NCI-H510A treated with DMSO at 0.1 percent for 48 hours (cell line): Measurements from ENCODE around the gene B3GLCT.
A peak's percentile ranks its signal among the peaks of the same experiment; 100 is the strongest.

Experiments
- DNase-seq: peaks from one replicate; lab custom pipeline; 2025; lab: John Stamatoyannopoulos, UW

Gene B3GLCT

DNA sequence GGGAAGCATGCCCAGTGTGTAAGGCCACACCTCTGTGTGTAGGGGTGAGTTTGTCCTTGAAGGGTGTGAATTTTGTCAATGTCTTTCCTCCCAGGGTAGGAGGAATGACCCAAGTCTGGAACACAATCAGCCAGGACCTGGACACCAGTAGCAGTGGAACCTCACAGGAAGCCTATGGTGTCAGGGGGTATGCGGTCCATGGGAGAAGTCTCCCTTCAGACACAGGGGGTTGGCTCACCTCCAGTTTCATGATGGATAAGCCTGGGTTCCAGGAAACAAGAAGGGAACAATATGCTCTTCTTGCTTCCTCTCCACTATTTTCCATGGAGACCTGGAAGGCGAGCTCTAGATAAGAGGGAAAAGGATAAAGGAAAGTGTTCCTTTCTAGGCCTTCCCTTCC lies 23.9 kb downstream of the B3GLCT start:
- DNase-seq, result no peak

DNA sequence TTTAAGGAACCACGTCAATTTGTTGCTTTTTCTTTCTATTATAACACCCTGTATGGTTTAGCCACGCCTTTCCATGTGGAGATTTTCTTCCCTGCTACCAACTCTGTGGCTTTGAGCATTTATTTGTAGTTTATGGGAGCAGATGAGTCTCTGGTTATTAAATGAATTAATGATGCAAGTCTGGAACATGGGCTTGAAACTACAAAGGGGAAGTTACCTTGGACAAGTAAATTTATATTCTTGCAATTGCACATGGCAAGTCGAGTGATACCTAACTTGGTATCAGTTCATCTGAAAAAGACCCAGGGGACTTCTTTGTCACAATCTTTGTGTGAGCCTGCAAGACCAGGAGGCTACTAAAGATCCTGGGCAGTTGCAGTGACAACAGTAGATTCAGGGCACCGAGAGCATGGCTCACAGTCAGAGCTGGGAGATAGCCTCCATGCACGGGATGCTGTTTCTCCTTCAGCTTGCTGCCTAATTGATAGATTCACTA lies 24.4 kb downstream of the B3GLCT start:
- no peak for DNase-seq

DNA sequence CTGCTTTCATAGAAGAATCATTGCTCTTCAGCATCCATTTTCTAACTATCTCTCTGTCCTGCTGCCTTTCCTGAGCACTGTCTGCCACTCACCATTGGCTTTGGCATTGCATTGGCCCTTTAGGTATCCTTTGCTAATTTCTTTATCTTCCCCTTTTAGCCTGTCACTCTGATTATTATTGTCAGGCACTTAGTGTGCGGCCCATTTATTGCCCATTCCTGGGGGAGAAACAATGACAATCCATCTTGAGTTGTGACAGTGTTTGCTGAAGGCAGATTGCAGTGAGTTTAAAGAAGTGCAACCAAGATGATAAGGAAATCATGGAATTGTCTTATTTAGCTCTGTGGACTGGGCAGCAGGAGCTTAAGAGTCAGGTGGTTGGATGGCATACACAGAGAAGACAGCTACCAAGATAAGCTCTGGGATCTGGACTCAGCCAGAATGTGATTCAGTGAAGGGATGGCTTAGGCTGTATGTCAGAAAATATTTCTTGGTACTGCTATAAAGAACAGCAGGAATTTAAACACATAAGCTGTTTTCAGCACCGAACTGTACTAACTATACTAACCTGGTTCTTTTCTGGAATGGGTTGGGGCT lies 25.3 kb downstream of the B3GLCT start:
- no peak for DNase-seq

DNA sequence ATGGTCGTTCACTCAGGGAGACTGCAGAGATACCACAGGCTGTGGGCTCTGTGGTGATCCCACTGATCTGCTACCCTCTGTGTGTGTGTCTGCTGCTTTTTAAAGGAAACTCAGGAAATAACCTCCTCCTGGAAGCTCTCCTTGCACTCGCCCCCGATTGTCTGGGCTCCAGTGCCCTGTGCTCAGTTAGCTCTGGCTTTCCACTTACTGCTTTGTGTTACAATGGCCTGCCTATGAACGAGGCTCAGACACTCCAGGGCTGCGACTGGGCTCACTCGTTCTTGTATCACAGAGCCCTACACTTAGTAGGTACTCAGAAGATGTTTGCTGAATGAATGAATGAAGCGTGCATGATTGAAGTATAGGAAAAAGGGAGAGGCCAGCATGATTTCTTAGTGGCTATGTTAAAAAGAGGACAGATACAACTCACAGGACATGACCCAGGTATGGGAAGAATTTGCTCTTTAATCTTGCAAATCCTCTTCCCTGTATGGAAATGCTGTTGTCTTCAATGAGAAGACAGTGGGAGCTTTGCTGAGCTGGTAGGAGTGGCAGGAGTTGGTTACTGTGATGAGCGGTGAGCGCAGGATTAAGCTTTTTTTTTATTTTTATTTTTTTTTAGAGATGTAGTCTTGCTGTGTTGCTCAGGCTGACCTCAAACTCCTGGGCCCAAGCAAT lies 26.4 kb downstream of the B3GLCT start:
- no peak for DNase-seq

DNA sequence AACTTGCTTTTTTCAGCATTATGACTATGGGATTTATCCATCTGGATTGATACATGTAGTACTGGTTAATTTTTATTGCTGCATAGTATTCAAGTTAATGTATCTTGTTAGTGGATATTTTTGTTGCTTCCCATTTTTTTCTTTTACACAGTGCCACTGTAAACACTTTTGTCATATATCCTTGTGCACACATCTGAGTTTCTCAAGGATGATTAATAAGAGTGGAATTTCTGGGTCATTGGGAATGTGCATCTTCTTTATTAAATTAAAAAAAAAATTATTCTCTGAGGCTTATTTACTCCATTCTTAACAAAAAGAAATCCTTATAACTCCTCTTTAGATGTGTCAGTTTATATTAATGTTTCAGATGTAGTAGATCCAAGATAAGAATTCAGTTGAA lies 27.3 kb downstream of the B3GLCT start:
- no peak for DNase-seq

DNA sequence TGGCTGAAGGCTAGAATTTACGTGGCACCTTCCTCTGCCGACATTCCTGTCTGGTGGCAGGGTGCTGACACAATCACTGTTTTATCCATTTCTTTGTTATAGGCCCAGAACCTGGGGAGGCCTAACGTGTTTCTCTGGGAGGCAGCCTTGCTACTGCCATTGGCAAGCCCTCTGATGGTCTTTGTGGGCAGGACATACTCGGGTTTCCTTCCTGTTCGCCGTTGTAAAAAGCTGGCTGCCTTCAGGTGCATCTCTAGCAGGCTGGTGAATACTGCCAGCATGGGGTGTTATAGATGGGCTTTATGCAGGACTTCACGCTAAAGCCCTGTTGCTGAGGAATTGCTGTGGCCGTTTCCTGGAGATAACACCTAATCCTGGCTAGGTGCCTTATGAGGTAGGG lies 28.1 kb downstream of the B3GLCT start:
- DNase-seq, result no peak

DNA sequence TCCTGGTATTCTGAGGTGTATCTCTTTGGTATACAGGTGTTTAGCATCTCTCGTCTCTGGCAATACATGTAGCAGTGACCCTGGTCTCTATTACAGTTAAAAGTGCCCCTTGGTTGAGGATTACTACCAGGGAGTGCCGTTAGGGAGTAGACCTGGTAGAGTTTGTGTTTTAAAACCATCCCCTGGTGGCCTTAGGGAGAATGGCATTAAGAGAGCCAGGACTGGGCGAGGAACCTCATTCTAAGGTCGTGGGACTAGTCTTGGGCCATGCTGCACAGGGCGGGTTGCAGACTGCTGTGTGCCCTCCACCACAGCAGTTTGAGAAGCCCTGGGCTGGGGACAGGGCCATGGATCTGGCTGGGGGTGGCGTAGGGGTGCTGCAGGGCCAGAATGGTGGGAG lies 35.0 kb downstream of the B3GLCT start:
- no peak for DNase-seq

DNA sequence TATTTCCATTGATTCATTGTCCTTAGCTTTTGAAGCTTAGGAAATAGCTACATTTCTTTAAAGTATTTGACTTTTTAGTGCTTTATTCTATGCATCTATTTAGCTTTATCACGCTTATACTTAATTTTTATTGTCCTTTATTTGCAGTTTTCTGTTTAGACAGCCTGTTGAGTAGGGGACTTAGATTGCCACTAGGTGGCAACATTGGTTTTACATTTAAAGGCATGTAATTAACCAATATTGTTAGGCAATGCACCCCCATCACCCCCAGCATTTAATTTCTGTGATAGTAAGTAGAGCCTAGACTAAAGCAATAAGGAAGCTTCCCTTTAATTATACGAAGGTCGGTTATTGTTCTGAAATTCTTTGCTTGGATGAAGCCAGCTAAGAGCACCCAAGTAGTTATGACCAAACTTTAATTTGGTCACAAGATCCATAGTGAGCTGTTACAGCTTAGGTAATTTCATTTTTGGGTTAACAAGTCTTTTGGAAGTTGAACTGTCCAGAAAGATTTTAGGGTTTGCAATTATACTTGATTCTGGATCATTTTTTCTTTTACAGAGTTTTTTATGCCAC lies 36.5 kb downstream of the B3GLCT start:
- peak; percentile 30 for DNase-seq

DNA sequence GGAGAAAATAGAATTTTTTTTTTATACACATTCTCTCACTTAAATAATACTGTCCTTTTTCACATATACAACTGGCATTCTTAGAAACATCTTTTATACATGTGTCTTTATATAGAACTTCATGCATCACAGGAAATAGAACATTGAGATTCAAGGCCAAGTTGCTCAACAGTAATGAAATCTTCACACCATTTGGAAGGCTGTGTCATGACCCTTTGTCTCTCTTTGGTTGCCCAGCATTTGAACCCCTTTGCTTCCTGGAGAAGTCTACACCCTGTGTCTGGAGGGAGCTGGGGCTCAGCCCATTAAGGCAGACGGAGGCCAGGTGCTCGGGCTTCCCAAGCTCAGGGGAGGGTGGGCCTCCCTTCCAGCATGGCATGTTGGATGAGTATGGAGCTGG lies 41.1 kb downstream of the B3GLCT start:
- DNase-seq, result no peak

DNA sequence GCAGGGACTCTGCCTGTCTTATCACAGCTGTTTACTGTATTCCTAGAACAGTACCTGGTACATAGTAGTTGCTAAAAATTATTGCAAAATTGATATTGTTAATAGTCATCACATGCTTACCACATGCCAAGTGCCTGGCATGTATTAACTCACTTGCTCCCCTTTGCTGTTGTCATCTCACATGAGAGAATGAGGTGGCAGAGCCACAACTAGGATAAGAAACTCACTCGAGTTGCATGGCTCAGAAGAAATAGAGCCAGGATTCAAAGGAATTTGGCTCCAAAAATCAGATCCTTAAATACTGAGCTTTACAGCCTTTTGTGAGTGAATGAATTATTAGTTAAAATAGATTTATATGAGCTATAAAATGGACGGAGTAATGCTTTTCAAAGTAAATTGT lies 42.6 kb downstream of the B3GLCT start:
- DNase-seq, result no peak

DNA sequence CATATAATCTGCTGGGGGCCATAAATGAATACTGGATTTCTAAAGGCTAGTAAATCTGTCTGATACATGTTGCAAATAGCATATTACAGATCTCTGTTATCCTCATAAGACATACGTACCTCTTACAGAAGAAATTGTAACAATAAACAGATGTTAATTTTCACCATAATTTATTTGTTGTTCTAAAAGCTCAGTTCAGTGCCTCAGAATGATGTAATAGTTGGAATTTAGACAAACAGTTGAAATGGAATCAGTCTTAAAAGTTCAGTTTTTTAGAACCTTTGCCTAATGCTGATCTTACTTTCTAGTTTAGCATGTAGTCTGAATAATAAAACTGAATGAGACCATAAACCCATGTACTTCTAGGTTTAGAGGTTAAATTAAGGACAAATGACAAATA lies 43.1 kb downstream of the B3GLCT start:
- DNase-seq, result no peak

DNA sequence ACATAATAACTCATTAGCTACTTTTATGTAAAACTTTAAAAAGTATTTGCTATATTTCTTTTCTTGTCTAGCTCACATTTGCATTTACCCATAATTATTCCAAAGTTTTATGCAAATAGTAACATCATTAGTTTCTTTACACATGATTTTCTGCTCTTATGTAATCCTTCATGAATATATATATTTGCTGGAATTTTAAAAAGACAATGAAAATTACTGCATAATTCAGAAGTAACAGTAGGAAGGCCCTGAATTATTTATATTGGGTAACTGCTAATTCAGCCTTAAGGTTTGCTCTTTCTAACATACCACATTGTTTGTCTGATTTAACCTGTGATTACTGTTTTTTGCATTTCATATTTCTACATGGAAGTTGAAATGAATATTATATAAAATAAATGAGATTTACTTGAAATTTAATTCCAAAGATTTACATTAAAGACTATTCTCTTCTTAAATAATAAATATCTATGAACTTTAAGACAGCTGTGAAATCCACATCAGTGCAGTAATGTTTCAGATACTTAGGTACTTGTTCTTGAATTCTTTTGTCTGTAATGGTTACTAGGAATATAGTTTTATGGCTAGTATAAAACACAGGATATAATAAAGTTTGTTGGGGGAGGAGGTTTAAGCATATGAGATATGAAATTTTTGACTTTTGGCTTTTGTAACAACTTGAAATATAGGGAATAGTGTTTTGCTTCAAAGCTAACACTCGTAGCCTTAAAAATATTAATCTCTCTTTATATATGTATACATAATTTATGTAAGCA lies 46.0 kb downstream of the B3GLCT start:
- DNase-seq, result no peak

DNA sequence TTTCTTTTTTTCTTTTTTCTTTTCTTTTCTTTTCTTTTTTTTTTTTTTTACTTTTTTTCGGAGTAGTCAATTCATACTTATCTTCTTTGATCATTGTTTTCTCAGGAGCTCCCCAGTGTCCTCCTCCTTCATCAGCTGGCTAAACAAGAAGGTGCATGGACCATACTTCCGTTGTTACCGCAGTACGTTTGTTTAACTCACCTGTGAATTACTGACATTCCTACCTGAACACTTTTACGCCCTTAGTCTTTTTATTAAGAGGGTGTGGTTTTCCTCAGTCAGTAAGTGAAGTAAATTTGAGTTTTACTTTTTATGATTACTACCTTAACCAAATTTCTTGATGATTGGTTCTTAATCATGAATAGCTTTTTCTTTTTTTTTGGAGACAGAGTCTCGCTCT lies 47.1 kb downstream of the B3GLCT start:
- DNase-seq, result peak; percentile 2

DNA sequence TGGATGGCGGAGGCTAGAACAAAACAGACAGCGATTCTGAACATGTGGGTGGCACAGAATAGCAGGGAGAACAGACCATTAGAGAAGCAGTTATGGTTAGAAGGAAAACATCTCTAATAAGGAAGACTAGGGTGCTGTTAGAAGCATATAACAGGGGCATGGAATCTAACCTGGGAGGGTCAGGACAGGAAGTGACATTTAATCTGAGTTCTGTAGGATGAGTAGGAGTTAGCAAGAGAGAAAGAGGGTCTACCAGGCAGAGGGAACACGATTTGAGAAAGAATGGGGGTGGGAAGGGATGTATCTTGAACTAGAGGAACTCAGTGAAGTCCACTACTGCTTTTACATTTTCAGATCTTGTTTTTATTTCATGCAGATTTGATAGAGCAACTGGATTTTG lies 48.6 kb downstream of the B3GLCT start:
- DNase-seq, result no peak

DNA sequence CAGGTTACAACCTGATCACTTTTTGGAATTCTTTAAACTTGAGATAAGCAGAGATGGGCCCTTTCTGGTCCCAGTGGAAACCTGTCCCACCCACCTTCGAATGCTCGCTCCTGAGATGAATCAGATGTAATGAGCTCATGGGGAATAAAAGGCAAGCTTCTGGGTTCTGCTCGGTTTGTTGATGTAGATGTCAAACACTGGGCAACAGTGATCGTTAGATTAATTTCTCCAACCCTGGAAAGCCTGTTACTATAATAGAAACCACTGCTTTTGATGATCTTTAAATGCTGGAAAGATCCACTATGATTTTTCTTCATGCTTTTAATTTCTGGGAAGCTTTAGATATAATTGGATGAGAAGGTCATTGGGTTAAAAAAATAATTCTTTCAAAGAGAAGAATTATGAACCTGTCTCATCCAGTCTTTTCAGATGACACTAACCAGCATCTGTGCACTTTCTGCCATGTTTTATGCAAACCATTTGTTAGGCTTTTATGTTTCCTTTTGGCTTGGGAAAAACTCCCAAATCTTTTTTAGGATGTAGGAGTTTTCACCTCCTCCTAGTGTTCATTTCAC lies 49.3 kb downstream of the B3GLCT start:
- no peak for DNase-seq

DNA sequence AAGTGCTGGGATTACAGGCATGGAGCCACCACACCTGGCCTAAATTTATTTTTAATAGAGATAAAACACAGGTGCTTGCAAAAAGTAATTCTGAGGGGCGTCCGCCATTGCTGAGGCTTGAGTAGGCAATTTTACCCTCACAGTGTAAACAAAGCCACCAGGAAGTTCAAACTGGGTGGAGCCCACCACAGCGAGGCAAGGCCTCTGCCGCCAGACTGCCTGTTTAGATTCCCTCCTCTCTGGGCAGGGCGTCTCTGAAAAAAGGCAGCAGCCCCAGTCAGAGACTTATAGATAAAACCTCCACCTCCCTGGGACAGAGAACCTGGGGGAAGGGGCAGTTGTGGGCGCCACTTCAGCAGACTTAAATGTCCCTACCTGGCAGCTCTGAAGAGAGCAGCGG lies 50.7 kb downstream of the B3GLCT start:
- no peak for DNase-seq

DNA sequence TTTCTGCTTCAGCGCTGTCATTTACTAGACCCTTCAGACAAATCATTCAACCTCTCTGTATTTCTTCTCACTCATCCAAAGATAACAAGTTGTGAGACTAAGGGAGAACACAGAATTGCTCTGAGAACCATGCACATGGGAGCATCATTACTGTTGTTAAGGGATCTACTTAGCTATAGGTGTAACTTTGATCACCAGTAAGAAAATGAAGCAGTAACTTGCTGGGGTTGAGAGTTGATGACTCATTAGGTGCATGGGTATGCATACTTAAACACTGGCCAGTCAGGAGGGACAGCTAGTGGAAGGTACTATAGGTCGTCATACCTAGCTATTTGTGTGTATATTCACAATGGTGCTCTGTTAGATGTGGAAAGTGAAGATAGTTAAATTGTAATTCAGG lies 61.5 kb downstream of the B3GLCT start:
- DNase-seq, result no peak

DNA sequence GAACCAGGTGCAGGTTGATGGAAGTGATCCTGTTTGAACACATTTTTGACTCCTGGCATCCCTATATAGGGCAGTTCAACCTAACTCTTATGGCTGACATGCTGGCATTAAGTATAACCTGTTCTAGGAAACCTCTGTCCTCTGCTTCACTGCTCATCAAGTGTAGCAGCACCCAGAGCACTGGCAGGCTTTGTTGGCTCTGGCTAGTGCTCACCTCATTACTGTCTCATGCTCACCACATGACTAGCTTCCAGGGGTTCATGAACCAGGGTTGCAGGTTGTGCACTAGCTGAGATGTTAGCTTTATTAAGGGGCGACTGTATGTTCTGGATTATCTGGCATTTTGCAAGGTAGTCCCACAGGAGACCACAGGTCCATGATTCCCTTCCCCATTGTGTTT lies 63.6 kb downstream of the B3GLCT start:
- DNase-seq, result no peak

DNA sequence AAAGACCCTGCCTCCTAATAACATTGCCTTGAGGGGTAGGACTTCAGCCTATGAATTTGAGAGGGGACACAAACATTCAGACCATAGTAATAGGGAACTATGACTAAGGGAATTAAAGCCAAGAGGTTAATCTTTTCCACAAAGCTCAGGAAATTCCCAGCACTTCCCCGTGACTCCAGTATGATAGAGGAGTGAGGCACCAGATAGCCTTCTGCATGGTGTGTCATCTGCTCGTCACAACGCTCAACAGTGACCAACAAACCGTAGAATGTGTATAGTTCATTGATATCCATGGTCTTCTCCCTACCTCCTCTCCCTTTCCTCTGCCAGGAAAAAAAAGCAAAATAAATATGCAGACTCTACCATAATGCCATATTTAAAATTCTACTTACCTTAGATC lies 64.4 kb downstream of the B3GLCT start:
- DNase-seq, result no peak

DNA sequence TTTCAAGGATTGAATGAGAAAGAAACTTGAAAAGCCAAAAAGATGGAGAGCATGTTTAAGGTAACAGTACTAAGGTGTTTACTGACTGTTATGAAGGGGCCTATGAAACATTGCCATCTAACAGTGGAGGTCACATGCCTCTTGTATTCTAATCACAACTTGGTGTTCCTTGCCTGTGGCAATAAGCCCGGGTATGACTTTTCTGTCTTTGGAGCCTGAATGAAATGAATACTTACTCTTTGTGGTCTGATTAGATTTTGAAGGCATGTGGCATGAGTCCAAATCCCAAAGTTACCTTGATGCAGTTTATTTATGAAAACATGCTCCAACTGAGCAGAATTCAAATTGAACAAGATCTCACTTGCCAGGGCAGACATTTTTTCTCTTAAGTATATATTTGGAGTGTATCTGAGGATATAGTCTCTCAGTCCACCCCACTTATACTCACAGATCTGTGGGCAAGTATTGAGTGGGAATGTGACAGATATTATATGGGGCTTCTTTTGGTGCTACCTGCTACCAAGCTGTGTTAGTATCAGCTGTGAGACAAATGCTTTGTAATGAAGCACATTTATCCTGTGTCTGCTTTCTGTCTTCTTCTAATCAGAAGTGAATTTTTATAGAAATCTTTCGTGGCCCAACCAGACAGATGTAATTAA lies 67.5 kb downstream of the B3GLCT start:
- no peak for DNase-seq

DNA sequence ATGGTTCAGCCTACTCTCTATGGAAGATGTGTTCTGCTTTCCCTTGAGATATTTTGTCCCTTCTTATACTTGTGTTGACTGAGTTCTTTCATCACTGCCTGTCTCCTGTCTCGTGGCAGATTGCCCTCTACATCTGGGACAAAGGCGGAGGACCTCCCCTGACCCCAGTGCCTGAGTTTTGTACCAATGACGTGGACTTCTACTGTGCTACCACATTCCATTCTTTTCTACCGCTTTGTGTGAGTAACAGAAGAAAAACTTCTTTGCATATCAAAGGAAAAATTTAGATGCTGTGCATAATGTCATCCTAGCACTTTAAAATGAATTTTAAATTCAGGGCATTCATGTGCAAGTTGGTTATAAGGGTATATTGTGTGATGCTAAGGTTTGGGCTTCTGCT lies 74.6 kb downstream of the B3GLCT start:
- no peak for DNase-seq

DNA sequence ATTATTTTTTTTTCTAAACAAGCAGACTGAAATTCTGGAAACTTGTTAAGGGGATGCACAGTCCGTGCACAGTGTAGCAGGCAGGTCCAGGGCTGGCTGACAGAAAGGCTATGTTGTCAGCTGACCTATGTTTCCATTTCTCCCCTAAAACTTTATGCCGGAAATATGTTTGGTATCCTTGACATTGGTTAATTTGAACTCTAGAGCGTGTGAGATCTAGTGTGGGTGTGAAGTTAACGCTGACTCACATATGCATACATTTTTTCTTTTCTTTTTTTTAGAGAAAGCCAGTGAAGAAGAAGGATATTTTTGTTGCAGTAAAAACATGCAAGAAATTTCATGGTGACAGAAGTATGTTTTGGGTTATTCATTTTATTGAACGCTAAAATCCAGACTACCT lies 76.6 kb downstream of the B3GLCT start:
- no peak for DNase-seq
